Suprapubic skin (tissue), 4 donors: ENCODE data around the gene ADSS2.

Source experiments
- CTCF ChIP-seq, 2 donors: fragments of 200-600 bp in 1 of 2; fragments of 450-650 bp in 1 of 2; sonication (generic) in 1 of 2; IDR thresholded peaks; one replicate each; pipeline ENCODE4 v1.5.1; 2016 to 2019; ENCODE audit warnings: antibody characterized with exemption in 2 of 2, mild to moderate bottlenecking in 1 of 2, moderate library complexity in 1 of 2
- POLR2A ChIP-seq, 2 donors: fragments of 450-650 bp; IDR thresholded peaks; one replicate each; pipeline ENCODE4 v1.6.1; 2017; ENCODE audit warnings: antibody characterized with exemption in 2 of 2, mild to moderate bottlenecking in 2 of 2, moderate library complexity in 2 of 2
- POLR2AphosphoS5 ChIP-seq, 3 donors: sonication (generic); formaldehyde crosslinking; IDR thresholded peaks; one replicate each; pipeline ENCODE4 v1.6.1; 2017; ENCODE audit warnings: antibody characterized with exemption in 3 of 3

DNA sequence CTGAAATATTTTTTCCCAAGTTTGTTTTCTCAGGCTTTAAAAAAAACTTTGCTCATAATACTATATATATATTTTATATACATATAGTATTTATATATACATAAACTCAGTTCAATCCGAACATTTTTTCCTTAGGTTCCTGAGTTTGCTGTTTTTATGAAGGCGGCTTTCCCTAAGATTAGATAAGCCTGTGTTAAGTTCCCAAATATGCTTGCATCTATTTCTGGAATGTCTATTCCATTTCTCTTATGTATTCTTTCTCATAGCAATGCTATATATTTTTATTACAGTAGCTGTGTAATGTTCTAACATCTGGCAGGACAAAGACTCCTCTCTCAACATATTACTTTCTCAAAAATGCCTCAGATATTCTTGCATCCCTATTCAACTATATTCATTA lies 45.9 kb downstream of the ADSS2 start:
- TF ChIP-seq CTCF (IDR thresholded peaks at IDR 0.05) = no peak
- no peak for TF ChIP-seq POLR2AphosphoS5 (IDR thresholded peaks at IDR 0.05)
- TF ChIP-seq POLR2A (IDR thresholded peaks at IDR 0.05) = no peak
